Left renal pelvis (tissue), 4 donors: ENCODE measurements around the gene SPDYE16. TPM values are rescaled to one million over a fixed set of nuclear protein-coding genes. Genes with fewer than 3 reads are reported as not detected.
"Not testable (repeated sequence)": the region's sequence is repeated elsewhere in the genome, so short reads cannot be mapped to it uniquely, and the experiment has no call there.

Experiments
- DNase-seq, 4 donors: peaks; one replicate each; pipeline ENCODE4 v3.0.0-alpha.2; 2013; ENCODE audit warnings: low read depth in 4 of 4, low spot score in 3 of 4
- polyA plus RNA-seq, 4 donors: library from polyadenylated mRNA; unstranded; fragments of 120-200 nt; gene quantifications; one replicate each; pipeline ENCODE4 v1.2.1, GENCODE V29; 2013; ENCODE audit not compliant: insufficient read length in 4 of 4

SPDYE16 gene
- polyA plus RNA-seq, 4 donors, result 0.97 to 3.7 (median 1.8) TPM

DNA sequence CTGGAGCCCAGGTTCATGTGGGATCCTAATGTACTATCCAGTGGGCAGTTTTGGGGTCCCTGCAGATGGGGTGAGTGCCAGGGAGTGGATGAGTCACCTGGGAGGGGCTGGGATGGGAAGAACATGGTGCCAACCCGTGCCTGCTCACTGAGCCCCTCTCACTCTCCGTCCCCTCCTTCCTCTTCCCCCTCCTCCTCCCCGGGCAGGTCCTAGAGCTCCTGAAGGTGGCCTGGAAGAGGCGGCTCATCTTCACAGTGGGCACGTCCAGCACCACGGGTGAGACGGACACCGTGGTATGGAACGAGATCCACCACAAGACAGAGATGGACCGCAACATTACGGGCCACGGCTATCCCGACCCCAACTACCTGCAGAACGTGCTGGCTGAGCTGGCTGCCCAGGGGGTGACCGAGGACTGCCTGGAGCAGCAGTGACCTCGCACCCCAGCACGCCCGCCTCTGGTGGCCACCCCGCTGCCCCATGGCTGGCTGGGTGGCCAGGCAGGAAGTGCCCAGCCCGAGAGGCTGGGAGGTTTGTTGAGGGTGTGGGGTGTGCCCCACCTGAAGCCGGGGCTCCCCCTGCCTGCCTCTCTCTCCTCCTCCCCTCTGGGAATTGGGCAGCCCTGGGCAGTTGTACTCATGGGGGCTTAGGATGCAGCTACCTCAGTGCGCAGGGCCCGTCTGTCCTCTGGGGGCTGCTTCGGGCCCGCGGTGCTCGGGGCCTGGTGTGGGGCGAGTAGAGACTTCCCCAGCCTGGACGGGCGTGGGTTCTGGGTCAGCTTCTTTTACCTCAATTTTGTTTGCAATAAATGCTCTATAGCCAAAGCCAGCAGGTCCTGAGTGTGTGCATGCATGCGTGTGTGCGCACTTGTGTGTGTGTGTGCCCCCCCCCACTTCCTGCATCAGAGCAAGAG, 37.7 kb downstream of the SPDYE16 start:
- DNase-seq, result no peak

DNA sequence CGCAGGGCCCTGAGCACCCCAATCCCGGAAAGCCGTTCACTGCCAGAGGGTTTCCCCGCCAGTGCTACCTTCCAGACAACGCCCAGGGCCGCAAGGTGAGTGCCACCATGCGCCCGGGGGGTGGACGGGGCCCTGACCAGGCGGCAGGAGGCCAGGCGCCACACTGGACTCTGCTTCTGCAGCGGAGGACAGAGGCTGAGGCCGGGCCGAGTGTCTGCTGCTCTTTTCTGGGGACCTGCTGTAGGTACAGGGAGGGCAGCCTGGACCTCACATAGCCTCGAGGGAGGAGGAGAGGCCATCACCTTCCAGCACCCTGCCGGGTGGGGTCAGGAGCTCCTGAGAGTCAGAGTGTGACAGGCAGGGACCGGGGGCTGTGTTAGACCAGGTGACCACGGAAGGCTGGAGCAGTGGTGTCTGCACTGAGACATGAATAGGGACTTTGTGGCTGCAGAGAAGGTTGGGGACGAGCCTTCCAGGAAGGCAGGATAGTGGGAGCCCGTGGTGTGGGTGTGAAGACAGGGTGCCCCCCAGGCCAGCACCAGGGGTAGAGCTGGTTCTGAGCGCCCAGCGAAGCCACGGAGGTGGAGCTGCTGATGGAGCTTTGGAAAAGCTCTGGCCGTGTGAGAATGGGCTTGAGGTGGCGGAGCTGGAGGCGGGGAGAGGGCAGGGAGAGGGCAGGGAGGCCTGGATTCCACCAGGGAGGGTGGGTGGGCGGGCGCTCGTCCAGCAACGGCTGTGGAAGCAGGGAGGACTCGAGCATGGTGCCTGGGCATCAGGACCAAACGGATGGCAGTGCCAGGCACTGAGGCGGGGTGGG, 38.5 kb downstream of the SPDYE16 start:
- DNase-seq, result not testable (repeated sequence)

- DNase-seq, result not testable (repeated sequence)
Observed at GRCh38 chr7:76503244-76503643, 39.9 kb downstream of the SPDYE16 start.

- not testable (repeated sequence) for DNase-seq
Observed at GRCh38 chr7:76502836-76503235, 40.3 kb downstream of the SPDYE16 start.

- not testable (repeated sequence) for DNase-seq
Observed at GRCh38 chr7:76502224-76502623, 40.9 kb downstream of the SPDYE16 start.

DNA sequence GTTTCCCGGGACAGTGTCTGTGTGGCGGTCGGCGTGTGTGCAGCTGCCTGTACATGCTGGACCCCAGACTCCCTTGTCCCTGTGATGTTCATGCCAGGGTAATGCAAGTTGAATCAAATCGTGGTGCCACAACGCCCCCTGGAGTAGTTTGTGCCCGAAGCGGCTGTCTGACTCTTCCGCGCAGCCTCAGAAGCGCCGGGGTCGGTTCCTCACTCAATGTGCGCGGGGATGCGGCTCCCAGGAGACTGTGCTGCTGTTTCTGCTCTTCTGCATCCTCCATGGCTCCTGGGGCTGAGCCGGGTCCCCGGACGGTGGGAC, 43.2 kb downstream of the SPDYE16 start:
- DNase-seq, result not testable (repeated sequence)

GRCh38 chr7:76499201-76499923, 43.7 kb downstream of the SPDYE16 start:
- DNase-seq, result not testable (repeated sequence)

DNA sequence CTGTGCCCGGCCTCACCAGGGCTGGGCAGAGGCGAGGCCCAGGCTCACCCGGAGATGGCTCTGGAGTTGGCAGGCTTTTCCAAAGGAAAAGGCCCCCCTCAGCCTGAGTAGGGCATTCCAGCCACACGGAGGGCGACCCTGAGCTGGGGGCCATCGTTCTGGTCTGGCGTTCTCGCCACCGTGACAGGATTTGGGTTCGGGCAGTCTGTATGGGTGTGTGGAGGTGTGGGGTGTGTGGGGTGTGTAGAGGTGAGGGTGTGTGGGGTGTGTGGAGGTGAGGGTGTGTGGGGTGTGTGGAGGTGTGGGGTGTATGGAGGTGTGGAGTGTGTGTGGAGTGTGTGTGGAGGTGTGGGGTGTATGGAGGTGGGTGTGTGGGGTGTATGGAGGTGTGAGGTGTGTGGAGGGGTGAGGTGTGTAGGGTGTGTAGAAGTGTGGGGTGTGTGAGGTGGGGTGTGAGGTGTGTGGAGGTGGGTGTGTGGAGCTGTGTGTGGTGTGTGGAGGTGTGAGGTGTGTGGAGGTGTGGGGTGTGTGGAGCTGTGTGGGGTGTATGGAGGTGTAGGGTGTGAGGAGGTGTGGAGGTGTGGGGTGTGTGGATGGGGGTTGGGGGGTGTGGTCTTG, 44.4 kb downstream of the SPDYE16 start:
- DNase-seq, result not testable (repeated sequence)

GRCh38 chr7:76497918-76498582, 45.0 kb downstream of the SPDYE16 start:
- DNase-seq, result not testable (repeated sequence)

DNA sequence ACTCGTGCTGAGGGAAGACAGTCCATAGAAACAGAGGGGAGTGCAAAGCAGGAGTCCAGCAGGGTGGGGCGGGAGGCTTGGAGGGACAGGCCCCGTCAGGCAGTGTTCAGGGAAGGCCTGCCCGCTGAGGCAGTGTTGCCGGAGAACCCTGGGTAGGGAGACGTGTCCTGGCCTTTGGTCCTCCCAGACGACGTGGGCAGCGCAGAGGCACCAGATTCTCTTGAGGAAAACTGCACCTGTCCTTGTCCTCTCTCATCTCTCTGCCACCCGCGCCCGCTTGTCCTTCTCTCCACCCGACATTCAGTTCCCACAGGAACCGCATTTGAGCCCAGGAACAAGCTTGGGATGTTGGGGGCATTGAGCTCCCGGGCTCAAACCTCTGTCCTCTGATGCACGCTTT, 47.4 kb downstream of the SPDYE16 start:
- DNase-seq, result not testable (repeated sequence)

- not testable (repeated sequence) for DNase-seq
Observed at GRCh38 chr7:76492139-76492538, 51.0 kb downstream of the SPDYE16 start.

DNA sequence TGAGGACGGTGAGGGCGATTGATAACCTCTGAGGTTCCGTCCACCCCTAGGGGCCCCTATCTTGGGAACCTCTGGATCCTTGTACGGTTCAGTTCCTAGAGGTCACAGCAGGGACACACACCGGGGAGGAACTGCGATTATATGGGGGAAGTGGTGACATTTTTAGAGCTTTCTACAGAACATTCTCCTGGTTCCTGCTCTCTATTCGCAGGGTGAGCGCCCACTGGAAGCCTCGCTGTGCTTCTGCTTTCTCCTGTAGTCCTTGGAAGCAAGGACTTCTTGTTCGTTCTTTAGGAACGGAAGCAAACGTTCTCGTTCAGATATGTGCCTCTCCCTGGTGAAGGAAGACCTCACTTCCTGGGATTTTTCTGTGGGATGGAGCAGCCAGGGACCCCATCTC, 55.1 kb downstream of the SPDYE16 start:
- not testable (repeated sequence) for DNase-seq

- DNase-seq, result not testable (repeated sequence)
Observed at GRCh38 chr7:76486618-76487017, 56.5 kb downstream of the SPDYE16 start.

GRCh38 chr7:76485822-76486610, 57.1 kb downstream of the SPDYE16 start:
- not testable (repeated sequence) for DNase-seq

GRCh38 chr7:76484456-76484855, 58.6 kb downstream of the SPDYE16 start:
- DNase-seq, result not testable (repeated sequence)

GRCh38 chr7:76483081-76483480, 60.0 kb downstream of the SPDYE16 start:
- DNase-seq, result not testable (repeated sequence)

DNA sequence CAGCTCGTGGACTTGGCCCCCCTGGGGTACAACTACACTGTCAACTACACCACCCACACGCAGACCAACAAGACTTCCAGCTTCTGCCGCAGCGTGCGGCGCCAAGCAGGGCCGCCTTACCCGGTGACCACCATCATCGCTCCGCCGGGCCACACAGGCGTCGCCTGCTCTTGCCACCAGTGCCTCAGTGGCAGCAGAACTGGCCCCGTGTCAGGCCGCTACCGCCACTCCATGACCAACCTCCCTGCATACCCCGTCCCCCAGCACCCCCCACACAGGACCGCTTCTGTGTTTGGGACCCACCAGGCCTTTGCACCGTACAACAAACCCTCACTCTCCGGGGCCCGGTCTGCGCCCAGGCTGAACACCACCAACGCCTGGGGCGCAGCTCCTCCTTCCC, 60.4 kb downstream of the SPDYE16 start:
- DNase-seq, result not testable (repeated sequence)
